NOMO-1 treated with dmso at 0.1 percent for 144 hours (cell line): ENCODE measurements around the gene GPR132.

ENCODE experiments used
- DNase-seq: peaks from one replicate; lab custom pipeline; 2025; ENCODE audit not compliant: unreplicated experiment; lab: John Stamatoyannopoulos, UW

The GPR132 gene

GRCh38 chr14:105076296-105076804 lies 11.1 kb upstream of the GPR132 start:
- DNase-seq: no peak

GRCh38 chr14:105075379-105076295 lies 10.4 kb upstream of the GPR132 start:
- DNase-seq: peak; percentile 81

- no peak for DNase-seq
These were observed 9.4 kb upstream of the GPR132 start for GRCh38 chr14:105074601-105075053.

DNA sequence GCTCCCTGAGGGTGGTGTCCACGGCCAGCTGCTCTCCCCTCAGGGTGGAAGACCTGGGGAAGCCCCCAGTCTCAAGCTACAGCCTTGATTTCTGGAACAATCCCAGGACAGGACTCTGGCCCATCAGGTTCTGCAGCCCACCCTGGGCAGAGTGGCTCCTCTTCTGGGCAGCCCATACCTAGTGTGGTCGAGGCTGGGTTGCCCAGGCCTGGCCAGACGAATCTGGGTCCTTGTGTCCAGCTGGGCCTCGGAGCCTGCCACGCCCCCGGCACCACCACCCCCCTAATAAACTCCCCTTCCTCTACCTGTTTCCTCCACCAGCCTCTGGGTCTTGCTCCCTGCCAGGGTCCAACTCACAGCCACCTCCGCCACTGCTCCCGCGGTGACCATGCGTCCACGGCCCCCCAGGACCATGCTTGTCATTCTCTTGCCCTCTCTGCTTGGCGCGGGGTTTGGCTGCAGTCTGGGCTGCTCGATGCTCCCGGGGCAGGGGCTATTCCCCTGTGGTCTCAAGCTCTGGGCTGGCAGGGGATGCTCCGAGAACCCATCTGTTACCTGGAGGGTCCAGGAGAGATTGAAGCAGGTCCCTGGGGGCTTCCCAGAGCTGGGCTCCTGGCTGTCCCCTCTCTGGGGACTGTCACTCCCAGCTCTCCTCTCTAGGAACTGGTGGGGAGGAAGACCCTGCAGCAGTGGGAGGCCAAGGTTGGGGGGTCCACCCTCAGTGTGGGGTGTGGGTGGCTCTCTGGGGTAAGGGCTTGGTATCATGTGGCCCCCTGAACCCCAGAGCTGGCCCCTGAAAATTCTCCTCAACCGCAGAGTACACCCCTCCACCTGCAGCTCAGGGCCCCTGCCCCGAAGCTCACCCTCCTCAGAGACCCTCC lies 8.7 kb upstream of the GPR132 start:
- DNase-seq: no peak

DNA sequence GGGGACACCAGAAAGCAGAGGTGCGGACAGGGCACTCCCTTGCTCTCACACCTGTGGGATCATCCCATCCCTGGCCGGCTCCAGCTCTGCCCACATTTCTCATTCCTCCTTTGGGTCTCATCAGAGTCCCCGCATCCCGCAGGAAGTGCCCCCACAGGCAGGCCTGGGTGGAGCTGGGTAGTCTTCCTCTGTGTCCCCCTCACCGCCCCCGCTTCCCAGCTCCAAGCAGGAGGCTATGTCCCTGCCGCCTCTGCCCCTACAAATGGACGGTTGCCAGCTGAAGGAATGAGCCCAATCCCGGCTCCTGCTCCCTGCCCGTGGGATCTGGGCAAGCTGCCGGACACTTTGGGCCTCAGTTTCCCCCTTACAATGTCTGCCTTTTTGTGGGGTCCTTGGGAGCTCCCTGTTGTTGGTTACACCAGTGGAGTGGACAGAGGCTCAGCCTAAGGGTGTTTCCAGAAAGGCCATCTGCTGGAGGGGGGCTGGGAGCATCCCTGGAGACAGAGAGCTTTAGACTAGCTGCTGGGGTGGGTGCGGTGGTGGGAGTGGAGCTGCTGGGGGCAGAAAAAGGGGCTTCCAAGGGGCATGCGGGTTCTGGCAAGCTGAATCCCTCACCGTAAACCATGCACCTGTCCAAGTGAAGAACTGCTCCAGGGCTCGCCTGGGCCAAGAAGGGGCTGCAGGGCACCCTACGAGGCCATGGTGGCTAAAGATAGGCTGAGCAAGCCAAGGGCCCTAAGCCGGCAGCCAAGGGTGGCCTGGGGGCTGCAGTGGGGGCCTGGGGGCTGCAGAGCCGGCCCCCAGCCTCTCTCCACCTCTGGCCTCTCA lies 7.9 kb upstream of the GPR132 start:
- DNase-seq: no peak

DNA sequence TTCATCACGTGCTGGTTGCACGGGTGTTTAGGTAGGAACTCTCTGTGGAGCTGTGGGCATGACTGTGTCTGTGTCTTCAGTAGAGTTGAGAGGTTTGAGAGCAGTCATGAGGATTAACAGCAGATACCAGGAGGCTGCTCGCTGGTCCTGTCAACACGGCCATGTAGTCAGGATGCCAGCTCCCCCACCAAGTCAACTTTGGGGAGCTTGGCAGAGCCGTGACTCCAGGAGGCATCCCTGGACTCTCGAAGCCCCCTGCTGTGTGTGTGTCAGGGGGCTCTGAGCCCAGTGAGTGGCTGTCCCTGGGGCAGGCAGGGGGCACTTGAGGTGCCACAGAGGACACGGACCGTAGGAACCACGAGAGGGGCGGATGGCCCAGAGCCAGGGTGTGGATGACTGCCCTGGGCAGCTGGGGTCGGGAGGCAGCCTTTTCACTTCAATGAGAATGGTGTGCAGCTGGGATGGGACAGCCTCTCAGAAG lies 7.2 kb upstream of the GPR132 start:
- DNase-seq: no peak

- no peak for DNase-seq
These were observed 6.7 kb upstream of the GPR132 start for GRCh38 chr14:105071942-105072341.

DNA sequence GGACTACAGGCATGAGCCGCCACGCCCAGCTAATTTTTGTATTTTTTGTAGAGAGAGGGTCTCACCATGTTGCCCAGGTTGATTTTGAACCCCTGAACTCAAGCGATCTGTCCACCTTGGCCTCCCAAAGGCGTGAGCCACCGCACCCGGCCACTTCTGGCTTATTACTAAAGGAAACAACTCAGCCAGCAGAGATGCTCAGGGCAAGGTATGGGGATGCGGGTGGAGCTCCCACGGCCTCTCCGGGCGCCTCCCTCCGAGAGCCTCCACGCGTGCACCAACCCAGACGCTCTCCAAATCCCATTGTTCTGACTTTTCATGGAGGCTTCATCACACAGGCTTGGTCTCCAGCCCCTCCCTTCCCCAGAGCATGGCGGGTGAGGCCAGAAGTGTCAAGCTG lies 6.1 kb upstream of the GPR132 start:
- DNase-seq: no peak

DNA sequence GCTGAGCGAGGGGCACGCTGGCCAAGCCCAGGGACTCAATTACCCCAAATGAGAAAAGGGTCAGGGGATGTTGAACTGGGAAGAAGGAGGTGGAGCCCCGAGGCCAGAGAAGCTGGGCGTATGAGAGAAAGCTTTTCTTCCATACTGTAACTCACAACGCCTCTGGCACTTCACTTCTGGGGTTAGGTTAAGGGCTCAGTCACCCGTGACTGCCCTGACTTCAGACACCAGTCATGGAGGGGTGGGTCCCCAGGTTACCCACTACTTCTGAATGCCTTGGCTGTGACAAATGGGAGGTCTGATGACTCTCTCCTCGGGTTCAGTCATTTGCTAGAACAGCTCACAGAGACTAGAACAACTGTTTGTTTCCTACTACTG lies 5.5 kb upstream of the GPR132 start:
- DNase-seq: no peak

GRCh38 chr14:105069871-105070759 lies 4.9 kb upstream of the GPR132 start:
- peak; percentile 71 for DNase-seq

DNA sequence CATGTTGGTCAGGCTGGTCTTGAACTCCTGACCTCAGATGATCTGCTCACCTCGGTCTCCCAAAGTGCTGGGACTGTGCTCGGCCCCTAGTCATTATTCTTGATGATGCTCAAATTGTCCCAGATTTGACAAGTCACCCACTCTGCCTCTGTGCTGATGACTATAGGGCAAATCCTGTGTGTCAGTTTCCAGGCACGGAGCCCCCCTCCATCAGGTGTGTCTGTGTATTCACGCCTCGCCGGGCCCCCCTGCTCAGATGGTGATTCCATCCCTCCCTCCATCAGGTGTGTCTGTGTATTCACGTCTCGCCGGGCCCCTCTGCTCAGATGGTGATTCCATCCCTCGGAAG lies 4.3 kb upstream of the GPR132 start:
- DNase-seq: no peak

DNA sequence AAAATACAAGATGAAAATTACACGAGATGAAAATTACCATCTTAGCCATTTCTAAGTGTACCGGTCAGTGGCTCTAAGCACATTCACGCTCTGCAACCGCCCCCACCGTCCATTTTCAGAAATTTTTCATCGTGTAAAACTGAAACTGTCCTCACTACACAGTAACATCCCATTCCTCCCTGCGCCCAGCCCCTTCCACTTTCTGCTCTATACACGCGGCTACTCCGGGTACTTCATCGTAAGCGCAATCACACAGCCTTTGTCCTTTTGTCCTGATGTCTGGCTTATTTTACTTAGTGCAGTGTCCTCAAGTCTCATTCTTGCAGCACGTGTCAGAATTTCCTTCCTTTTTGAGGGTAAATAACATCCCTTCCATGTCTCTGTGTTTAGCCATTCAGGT lies 3.6 kb upstream of the GPR132 start:
- no peak for DNase-seq

GRCh38 chr14:105067969-105068301 lies 2.7 kb upstream of the GPR132 start:
- no peak for DNase-seq

GRCh38 chr14:105067140-105067968 lies 2.1 kb upstream of the GPR132 start:
- DNase-seq: no peak

GRCh38 chr14:105066240-105067071 lies 1.2 kb upstream of the GPR132 start:
- DNase-seq: no peak

- DNase-seq: peak; percentile 82
These were observed 498 bp downstream of the GPR132 start for GRCh38 chr14:105064721-105065143.

GRCh38 chr14:105064001-105064400 lies 1.2 kb downstream of the GPR132 start:
- DNase-seq: no peak

DNA sequence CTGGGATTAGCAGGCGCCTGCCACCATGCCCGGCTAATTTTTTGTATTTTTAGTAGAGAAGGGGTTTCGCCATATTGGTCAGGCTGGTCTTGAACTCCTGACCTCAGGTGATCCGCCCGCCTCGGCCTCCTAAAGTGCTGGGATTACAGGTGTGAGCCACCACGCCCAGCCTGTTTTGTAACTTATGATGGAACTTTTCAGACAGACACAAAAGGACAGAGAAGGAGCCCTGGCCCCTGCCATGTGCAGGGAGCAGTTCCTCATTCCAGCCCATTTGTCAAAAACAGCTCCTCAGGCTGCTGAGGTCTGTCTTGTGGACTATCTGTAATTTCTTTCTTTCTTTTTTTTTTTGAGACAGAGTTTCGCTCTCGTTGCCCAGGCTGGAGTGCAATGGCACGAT lies 1.7 kb downstream of the GPR132 start:
- DNase-seq: peak; percentile 50
